Endometrial microvascular endothelial cells (primary cell): ENCODE data around the gene CFDP1. TPM values are rescaled to one million over a fixed set of nuclear protein-coding genes. Genes with fewer than 3 reads are reported as not detected.

Experiments
- in situ Hi-C: cut with HindIII; loops from 2 replicates; pipeline ENCODE4 v1.10.0; 2017; ENCODE audit warnings: low sequenced_read_pairs, low pct_unique_long_range_greater_than_20kb; ENCODE audit errors: inconsistent ontology term
- total RNA-seq: library from RNA; depleted of rRNA; stranded (reverse); fragments of >200 nt; gene quantifications from one replicate; pipeline ENCODE4 v1.2.3, GENCODE V29; 2015; ENCODE audit errors: inconsistent ontology term

The CFDP1 gene
- total RNA-seq, result 60.5 TPM

DNA sequence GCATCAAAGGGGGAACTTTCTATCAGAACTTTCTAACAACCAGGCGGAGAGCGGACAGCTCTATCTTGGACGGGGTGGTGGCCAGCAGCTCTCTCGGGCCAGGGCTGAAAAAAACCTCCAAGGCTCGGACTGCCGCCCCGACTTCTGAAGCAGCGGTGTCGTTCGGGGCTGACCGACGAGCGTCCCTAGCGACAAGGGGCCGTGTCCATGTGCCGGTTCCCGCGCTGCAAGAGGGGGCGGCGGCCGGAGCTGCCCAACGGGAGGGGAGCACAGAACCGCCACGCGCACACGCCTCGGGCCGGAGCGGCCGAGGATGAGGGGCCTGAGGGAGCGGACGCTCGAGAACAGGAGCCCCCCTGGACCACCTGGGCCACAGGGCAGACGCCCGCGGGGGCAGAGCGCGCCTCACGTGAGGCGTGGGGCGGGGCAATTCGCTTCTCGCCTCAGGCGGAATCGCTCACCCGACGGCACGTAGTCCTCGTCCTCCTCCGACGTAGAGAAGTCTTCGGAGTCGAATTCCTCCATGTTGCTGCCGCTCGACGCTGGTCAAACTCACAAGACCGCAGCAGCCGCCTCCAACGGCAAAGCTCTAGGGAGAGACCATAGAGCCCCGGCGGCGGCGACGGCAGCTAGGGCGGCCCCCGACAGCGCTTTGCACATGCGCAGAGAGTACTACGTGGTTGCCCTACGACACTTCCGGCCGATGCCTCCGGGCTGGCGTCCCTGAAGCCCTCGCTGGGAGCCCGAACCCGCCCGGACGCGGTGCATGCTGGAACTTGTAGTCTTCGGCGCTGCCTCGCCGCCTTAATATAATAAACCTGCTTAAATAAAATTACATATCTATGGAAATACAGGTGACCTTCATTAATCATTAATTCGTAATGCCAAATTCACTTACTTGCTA is at the start of gene CFDP1:
Gene CFDP1, minus strand, starts transcription at position 676 of the 904 bp plus-strand sequence. Its CDS starts 151 bp downstream, at position 525.
- in situ Hi-C loops, result no loop called here

DNA sequence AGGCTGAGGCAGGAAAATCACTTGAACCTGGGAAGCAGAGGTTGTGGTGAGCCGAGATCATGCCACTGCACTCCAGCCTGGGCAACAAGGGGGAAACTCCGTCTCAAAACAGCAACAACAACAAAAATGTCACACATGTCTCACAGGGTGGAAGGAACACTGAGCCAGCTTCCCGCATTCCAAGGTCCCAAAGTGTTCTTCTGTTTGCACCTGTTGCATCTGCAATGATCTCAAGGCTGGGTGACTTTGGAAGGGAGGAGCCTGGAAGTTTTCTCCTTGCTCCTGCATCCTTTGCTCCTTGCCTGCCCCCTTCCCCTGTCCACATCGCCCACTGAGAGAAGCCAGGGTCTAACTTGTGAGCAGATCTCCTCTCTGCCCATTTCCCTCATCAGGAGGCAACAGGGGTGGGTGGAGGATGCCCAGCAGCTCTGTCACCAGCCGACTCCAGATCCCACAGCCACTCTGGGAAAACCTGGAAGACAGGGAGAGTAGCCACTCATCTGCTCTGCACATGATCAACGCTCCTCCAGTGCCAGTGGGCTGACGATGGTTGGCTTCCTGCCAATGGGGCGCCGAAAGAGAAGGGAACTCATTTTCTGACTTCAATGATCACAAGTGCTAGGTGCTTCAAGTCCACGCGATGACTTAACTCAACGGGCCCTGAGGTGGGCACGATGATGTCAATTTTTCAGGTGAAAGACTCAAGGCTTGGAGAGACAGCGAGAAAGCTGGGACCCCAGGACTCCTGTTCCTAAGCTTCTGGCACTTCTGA is 49.3 kb upstream of the CFDP1 start:
- in situ Hi-C loops, result no loop called here

DNA sequence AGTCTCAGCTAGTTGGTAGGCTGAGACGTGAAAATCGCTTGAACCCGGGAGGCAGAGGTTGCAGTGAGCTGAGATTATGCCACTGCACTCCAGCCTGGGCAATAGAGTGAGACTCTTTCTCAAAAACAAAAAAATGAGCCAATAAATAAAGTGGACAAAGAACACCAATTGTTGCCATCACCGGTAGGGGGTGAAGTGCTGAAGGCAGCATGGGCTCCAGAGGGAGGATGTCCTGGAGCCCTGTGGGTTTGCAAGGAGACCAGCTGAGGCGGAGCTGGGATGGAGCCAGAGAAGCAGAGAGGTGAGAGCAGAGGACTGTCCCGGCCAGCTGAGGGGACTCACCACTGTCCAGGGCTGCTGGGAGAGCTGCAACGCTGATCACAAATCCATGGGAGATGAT is 48.2 kb upstream of the CFDP1 start:
- in situ Hi-C loops, result no loop called here

DNA sequence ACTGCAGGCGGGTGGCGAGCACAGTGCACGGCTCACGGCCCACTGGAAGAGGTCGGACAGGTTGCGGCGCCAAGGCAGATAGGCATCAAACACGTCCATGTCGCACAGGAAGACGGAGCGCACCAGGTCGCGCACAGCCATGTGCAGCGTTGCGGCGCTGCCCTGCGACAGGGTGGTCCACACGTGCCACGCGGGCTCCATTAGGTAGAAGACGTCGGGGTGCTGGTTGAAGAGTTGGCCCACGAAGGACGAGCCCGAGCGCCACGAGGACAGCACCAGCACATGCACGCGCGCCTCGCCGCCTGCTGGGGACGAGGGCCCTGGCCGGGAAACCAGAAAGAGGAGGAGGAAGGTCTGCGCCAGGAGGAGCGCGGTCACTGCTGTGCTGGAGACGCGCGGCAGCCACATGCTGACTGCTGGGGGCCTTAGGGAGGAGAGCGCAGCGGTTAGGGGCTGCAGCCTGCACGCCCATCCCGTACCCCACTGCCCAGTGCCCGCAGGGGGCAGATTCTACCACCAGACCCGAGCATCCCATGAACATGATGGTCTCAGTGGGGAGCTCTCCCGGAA is 46.2 kb upstream of the CFDP1 start:
- in situ Hi-C loops, result no loop called here

GRCh38 chr16:75478480-75479345 is 45.4 kb upstream of the CFDP1 start:
- in situ Hi-C loops, result no loop called here

- in situ Hi-C loops, result no loop called here
These were observed 44.6 kb upstream of the CFDP1 start for GRCh38 chr16:75477680-75478473.

GRCh38 chr16:75476817-75477216 is 43.5 kb upstream of the CFDP1 start:
- in situ Hi-C loops, result no loop called here

DNA sequence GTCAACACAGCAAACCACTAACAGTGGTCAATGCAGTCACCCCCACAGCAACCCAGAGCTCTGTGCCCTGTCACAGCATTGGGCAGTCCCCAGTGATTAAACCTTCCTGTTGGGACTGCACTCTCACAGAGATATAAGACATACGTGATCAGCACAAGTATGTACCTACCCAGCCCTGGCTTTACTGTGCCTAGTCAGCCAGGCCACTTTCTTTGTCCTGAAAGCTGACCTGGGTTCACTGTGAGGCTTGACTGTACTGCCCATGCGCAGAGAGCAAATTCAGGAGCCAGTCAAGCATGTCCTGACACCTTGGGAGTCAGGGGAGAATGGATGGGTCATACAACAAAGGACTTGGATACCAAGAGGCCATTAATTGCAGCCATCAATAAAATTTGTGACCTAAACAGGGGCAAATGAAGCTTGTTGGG is 42.1 kb upstream of the CFDP1 start:
- in situ Hi-C loops, result no loop called here

- in situ Hi-C loops, result loop anchor here (25.0 kb wide), 1 partner anchor 89 kb away; the partner anchor contains the start of genes GABARAPL2 and TMEM231
These were observed 39.9 kb upstream of the CFDP1 start for GRCh38 chr16:75472908-75473877.

- in situ Hi-C loops, result loop anchor here (25.0 kb wide), 1 partner anchor 90 kb away; the partner anchor contains the start of genes GABARAPL2 and TMEM231
These were observed 38.7 kb upstream of the CFDP1 start for GRCh38 chr16:75471723-75472633.

GRCh38 chr16:75466760-75467159 is 33.5 kb upstream of the CFDP1 start:
- in situ Hi-C loops, result loop anchor here (25.0 kb wide), 1 partner anchor 96 kb away; the partner anchor contains the start of genes GABARAPL2 and TMEM231

DNA sequence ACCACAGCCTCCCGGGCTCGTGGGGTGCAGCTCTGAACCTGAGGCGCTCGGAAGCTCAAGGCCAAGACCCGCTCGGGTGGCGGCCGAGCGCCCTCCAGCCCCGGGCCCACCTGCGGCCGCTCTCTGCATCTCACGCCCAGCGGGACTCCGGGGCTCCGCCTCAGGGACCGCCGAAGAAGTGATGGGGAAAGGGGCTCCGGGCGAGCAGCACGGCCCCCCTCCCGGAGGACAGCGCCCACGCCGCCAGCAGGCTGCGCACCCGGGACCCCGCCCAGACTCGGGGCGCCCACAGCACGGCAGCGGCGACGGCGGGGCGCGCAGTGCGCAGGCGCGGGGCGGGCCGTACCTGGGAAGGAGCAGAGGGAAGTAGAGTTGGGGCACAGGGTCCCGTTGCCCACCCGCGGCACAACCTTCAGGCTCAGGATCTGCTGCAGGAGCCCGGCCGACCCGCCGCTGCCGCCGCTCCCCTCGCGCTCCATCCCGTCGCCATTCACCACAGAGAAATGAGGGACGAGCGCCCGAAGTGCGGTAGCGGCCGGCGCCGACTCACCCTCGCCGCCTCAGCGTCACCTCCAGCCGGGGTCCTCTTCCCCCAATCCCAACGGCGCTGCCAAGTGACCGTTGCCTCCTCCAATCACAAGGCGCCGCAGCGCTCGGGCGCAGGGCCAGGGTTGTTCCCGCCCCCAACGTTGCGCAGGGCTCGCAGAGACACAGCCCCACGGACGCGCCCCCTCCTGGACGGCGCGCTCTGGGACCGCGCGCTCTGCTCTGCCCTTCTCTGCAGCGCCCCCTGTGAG is 31.0 kb upstream of the CFDP1 start, which contains the start of gene TMEM170A:
Gene TMEM170A, minus strand, starts transcription at position 568 of the 797 bp plus-strand sequence. Its CDS starts 89 bp downstream, at position 479.
- in situ Hi-C loops, result loop anchor here (25.0 kb wide), 1 partner anchor 98 kb away; the partner anchor contains the start of genes GABARAPL2 and TMEM231

DNA sequence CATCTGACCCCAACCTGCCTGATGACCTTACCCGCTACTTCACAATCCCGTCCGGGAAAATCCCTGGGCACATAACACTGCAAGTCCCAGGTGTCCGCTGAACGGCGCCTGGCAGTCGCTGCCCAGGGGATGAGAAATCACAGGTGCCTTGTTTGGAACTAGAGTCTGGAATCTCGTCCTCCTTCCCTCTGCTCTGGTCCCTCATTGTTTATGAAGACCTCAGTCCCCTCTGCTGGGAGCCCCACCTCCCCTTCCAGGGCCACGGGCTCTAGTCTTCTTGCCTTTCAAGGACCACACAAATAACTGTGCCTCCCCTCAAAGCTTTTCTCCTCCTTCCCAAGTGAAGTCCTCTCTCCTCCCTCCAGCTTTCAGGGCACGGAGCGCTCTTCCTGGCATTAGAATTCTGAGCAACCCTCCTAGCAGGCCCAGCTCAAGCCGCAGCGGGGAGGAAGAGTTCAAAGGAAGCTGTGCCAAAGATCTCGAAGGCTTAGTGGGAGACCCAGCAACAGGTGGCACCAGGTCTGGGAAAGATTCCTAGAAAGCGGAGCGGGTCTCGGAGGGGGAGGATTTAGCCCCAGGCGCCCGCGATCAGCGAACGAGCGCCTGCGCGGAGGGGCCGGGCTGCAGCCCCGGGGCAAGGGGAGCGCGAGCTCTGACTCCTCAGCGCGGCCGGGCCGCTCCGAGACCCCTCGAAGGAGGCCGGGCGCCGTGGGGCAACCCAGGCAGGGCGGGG is 30.3 kb upstream of the CFDP1 start:
- in situ Hi-C loops, result loop anchor here (25.0 kb wide), 1 partner anchor 99 kb away; the partner anchor contains the start of genes GABARAPL2 and TMEM231

DNA sequence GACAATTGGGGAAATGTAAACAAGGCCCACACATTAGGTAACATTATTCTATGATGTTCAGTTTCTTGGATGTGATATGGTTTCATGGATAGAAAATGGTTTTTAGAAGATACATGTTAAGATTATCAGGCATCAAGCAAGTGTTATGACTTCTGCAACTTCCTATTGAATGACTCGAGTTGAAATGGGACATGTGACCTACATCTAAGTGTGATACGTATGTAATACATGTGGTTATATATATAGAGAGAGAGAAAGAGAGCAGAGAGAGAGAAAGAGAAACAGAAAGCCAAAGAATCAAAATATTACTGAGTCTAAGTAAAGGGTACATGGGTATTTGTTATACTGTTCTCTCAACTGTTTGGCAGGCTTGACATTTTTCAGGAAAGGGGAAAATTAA is 29.5 kb upstream of the CFDP1 start:
- in situ Hi-C loops, result loop anchor here (25.0 kb wide), 1 partner anchor 99 kb away; the partner anchor contains the start of genes GABARAPL2 and TMEM231
